ENCODE data around the gene MYO9B. TPM values are rescaled to one million over a fixed set of nuclear protein-coding genes. Genes with fewer than 3 reads are reported as not detected.

MYO9B gene
- total RNA-seq, 1 experiment from 2014 or later: 68.3 TPM

GRCh38 chr19:17061691-17062090, 13.9 kb upstream of the MYO9B start:
- Histone ChIP-seq H3K4me1 (ENCODE audit: insufficient read depth, low read length) (no peaks in the 10 kb centered on the region), H4K20me1 (ENCODE audit: low read length) (no peaks in the 10 kb centered on the region), H3K27me3 (ENCODE audit: low read length) (no peaks in the 10 kb centered on the region), H3K4me2 (ENCODE audit: low read length) (no peak overlapping the region), H3K79me2 (ENCODE audit: low read length) (peaks cover 30% of the 10 kb centered on the region), H3F3A (ENCODE audit: low read length, unreplicated experiment) (no peaks in the 10 kb centered on the region), H3K36me3 (ENCODE audit: low read depth, low read length) (peaks cover 88% of the 10 kb centered on the region), H3K9me3 (ENCODE audit: low read length) (peaks cover 20% of the 10 kb centered on the region), H3K9ac (ENCODE audit: low read length) (no peak overlapping the region), H3K27ac (ENCODE audit: low read length) (no peak overlapping the region), H3K9me2 (replicated peaks; ENCODE audit: low read length) (no peaks in the 10 kb centered on the region), H3K4me3 (ENCODE audit: low read length) (no peak overlapping the region), H2AFZ (ENCODE audit: low read length) (no peak overlapping the region)
- ChIA-PET CTCF (no interaction called here), POLR2A (ENCODE audit: unreplicated experiment) (no interaction called here)
- ATAC-seq: no peak
- intact Hi-C loops (cut with micrococcal nuclease): no loop called here
- no peak for TF ChIP-seq EZH2phosphoT487 (IDR thresholded peaks at IDR 0.05; ENCODE audit: borderline replicate concordance, low read length)
- TF ChIP-seq CTCF (conservative IDR thresholded peaks at IDR 0.05; ENCODE audit: low read depth, low read length): no peak
- no peak for TF ChIP-seq EZH2 (IDR thresholded peaks at IDR 0.05; ENCODE audit: low read length, unreplicated experiment)
- BruUV-seq (replicated peaks): no TSS peak
- no peak for DNase-seq

- TF ChIP-seq CTCF (conservative IDR thresholded peaks at IDR 0.05; ENCODE audit: low read depth, low read length): no peak
- no peak for TF ChIP-seq EZH2phosphoT487 (IDR thresholded peaks at IDR 0.05; ENCODE audit: borderline replicate concordance, low read length)
- no peak for TF ChIP-seq EZH2 (IDR thresholded peaks at IDR 0.05; ENCODE audit: low read length, unreplicated experiment)
- Histone ChIP-seq H3K4me2 (ENCODE audit: low read length) (no peak overlapping the region), H3K4me1 (ENCODE audit: insufficient read depth, low read length) (no peaks in the 10 kb centered on the region), H3F3A (ENCODE audit: low read length, unreplicated experiment) (no peaks in the 10 kb centered on the region), H3K27me3 (ENCODE audit: low read length) (no peaks in the 10 kb centered on the region), H3K4me3 (ENCODE audit: low read length) (no peak overlapping the region), H3K9ac (ENCODE audit: low read length) (no peak overlapping the region), H3K36me3 (ENCODE audit: low read depth, low read length) (peaks cover 80% of the 10 kb centered on the region), H3K9me2 (replicated peaks; ENCODE audit: low read length) (no peaks in the 10 kb centered on the region), H3K9me3 (ENCODE audit: low read length) (peaks cover 17% of the 10 kb centered on the region), H3K27ac (ENCODE audit: low read length) (no peak overlapping the region), H3K79me2 (ENCODE audit: low read length) (peaks cover 30% of the 10 kb centered on the region), H4K20me1 (ENCODE audit: low read length) (no peaks in the 10 kb centered on the region), H2AFZ (ENCODE audit: low read length) (no peak overlapping the region)
- intact Hi-C loops (cut with micrococcal nuclease): no loop called here
- DNase-seq (no peak), ATAC-seq (no peak)
- ChIA-PET CTCF (interaction anchor here (0.5 kb wide), 1 partner anchor 142 kb away, joined by 5 read pairs; no protein-coding TSS in a partner anchor), POLR2A (ENCODE audit: unreplicated experiment) (no interaction called here)
- no TSS peak for BruUV-seq (replicated peaks)
Observed at GRCh38 chr19:17063428-17063827, 12.1 kb upstream of the MYO9B start.

- no peak for DNase-seq
- H3K4me1 ChIP-seq (ENCODE audit: insufficient read depth, low read length): peaks cover 6% of the 10 kb centered on the region; the same call in 1 of the 2 replicates
- no TSS peak for BruUV-seq (replicated peaks)
- ATAC-seq: no peak
- intact Hi-C loops (cut with micrococcal nuclease): no loop called here
- TF ChIP-seq EZH2phosphoT487 (IDR thresholded peaks at IDR 0.05; ENCODE audit: borderline replicate concordance, low read length): no peak
- no peak for TF ChIP-seq EZH2 (IDR thresholded peaks at IDR 0.05; ENCODE audit: low read length, unreplicated experiment)
- TF ChIP-seq CTCF (conservative IDR thresholded peaks at IDR 0.05; ENCODE audit: low read depth, low read length): no peak
- no peaks in the 10 kb centered on the region for H3K27me3 ChIP-seq (ENCODE audit: low read length)
- no peak overlapping the region for H3K9ac ChIP-seq (ENCODE audit: low read length)
- H3K36me3 ChIP-seq (ENCODE audit: low read depth, low read length): peaks cover 43% of the 10 kb centered on the region
- H3K4me3 ChIP-seq (ENCODE audit: low read length): no peak overlapping the region
- peaks cover 44% of the 10 kb centered on the region for H3K79me2 ChIP-seq (ENCODE audit: low read length)
- ChIA-PET POLR2A (ENCODE audit: unreplicated experiment) (no interaction called here), CTCF (no interaction called here)
- no peaks in the 10 kb centered on the region for H4K20me1 ChIP-seq (ENCODE audit: low read length)
- no peaks in the 10 kb centered on the region for H3K9me2 ChIP-seq (replicated peaks; ENCODE audit: low read length)
- H2AFZ ChIP-seq (ENCODE audit: low read length): no peak overlapping the region
- no peaks in the 10 kb centered on the region for H3F3A ChIP-seq (ENCODE audit: low read length, unreplicated experiment)
- no peak overlapping the region for H3K4me2 ChIP-seq (ENCODE audit: low read length)
- H3K9me3 ChIP-seq (ENCODE audit: low read length): peaks cover 8% of the 10 kb centered on the region
- no peak overlapping the region for H3K27ac ChIP-seq (ENCODE audit: low read length)
Observed at GRCh38 chr19:17069193-17069592, 6.4 kb upstream of the MYO9B start.
